Trophoblast cell (in vitro differentiated cells and primary cell): ENCODE measurements around the gene CYP26C1.
A peak's percentile ranks its signal among the peaks of the same experiment; 100 is the strongest.

Experiments
- DNase-seq, 2 donors: peaks; one replicate each; pipeline ENCODE4 v3.0.0-alpha.2; 2016
- H2AFZ ChIP-seq: 2 replicates; pipeline ENCODE4 v1.6.1; 2013; ENCODE audit warnings: low read length, moderate library complexity, mild to moderate bottlenecking; ENCODE audit not compliant: insufficient read depth, poor library complexity
- H2AK5ac ChIP-seq: 2 replicates; pipeline ENCODE4 v1.6.1; 2013; ENCODE audit warnings: mild to moderate bottlenecking, low read length
- H2BK120ac ChIP-seq: 2 replicates; pipeline ENCODE4 v1.6.1; 2013; ENCODE audit warnings: low read length, mild to moderate bottlenecking, moderate library complexity; ENCODE audit not compliant: insufficient read depth, poor library complexity
- H2BK12ac ChIP-seq: 2 replicates; pipeline ENCODE4 v1.6.1; 2013; ENCODE audit warnings: mild to moderate bottlenecking, low read length, moderate library complexity
- H2BK5ac ChIP-seq: 2 replicates; pipeline ENCODE4 v1.6.1; 2013; ENCODE audit warnings: low read length, low read depth, moderate library complexity, mild to moderate bottlenecking; ENCODE audit not compliant: poor library complexity
- H3K14ac ChIP-seq: 2 replicates; pipeline ENCODE4 v1.6.1; 2013; ENCODE audit warnings: mild to moderate bottlenecking, low read length
- H3K18ac ChIP-seq: 2 replicates; pipeline ENCODE4 v1.6.1; 2013; ENCODE audit warnings: mild to moderate bottlenecking, low read length
- H3K23ac ChIP-seq: 2 replicates; pipeline ENCODE4 v1.6.1; 2013; ENCODE audit warnings: low read length
- H3K27ac ChIP-seq: 2 replicates; pipeline ENCODE4 v1.5.1; 2013; ENCODE audit warnings: low read depth, mild to moderate bottlenecking, inconsistent platforms, low read length, moderate library complexity
- H3K27me3 ChIP-seq: 2 replicates; pipeline ENCODE4 v1.6.1; 2013; ENCODE audit warnings: inconsistent platforms, mild to moderate bottlenecking, low read length, moderate library complexity; ENCODE audit not compliant: insufficient read depth
- H3K36me3 ChIP-seq, 2 experiments: 1 replicate in 1 of 2; 2 replicates in 1 of 2; pipeline ENCODE4 v1.6.1; 2013; ENCODE audit warnings: low read length in 2 of 2, mild to moderate bottlenecking in 2 of 2, moderate library complexity in 1 of 2; ENCODE audit not compliant: insufficient read depth in 2 of 2, control insufficient read depth in 1 of 2
- H3K4ac ChIP-seq: 2 replicates; pipeline ENCODE4 v1.6.1; 2013; ENCODE audit warnings: low read depth, mild to moderate bottlenecking, low read length, moderate library complexity
- H3K4me1 ChIP-seq, 2 experiments: 1 replicate in 1 of 2; 2 replicates in 1 of 2; pipeline ENCODE4 v1.6.1; 2013; ENCODE audit warnings: low read length in 2 of 2, mild to moderate bottlenecking in 2 of 2, moderate library complexity in 1 of 2; ENCODE audit not compliant: insufficient read depth in 2 of 2, control insufficient read depth in 1 of 2
- H3K4me2 ChIP-seq: 2 replicates; pipeline ENCODE4 v1.6.1; 2013; ENCODE audit warnings: inconsistent platforms, mild to moderate bottlenecking, low read length, moderate library complexity
- H3K4me3 ChIP-seq: 2 replicates; pipeline ENCODE4 v1.5.1; 2013; ENCODE audit warnings: mild to moderate bottlenecking, low read depth, low read length, inconsistent platforms
- H3K79me1 ChIP-seq: one replicate; pipeline ENCODE4 v1.6.1; 2013; ENCODE audit warnings: low read length
- H3K79me2 ChIP-seq: 2 replicates; pipeline ENCODE4 v1.6.1; 2013; ENCODE audit warnings: low read length, mild to moderate bottlenecking; ENCODE audit not compliant: control insufficient read depth, insufficient read depth, poor library complexity
- H3K9ac ChIP-seq: 2 replicates; pipeline ENCODE4 v1.6.1; 2013; ENCODE audit warnings: mild to moderate bottlenecking, low read length
- H3K9me3 ChIP-seq: 2 replicates; pipeline ENCODE4 v1.6.1; 2013; ENCODE audit warnings: low read depth, mild to moderate bottlenecking, control low read depth, inconsistent platforms, low read length; ENCODE audit not compliant: insufficient read depth
- H4K12ac ChIP-seq: 2 replicates; pipeline ENCODE4 v1.6.1; 2013; ENCODE audit warnings: low read depth, mild to moderate bottlenecking, low read length, moderate library complexity
- H4K8ac ChIP-seq: 2 replicates; pipeline ENCODE4 v1.6.1; 2013; ENCODE audit warnings: low read depth, mild to moderate bottlenecking, low read length, moderate library complexity
- H4K91ac ChIP-seq: one replicate; pipeline ENCODE4 v1.6.1; 2013; ENCODE audit warnings: low read depth, mild to moderate bottlenecking, low read length, moderate library complexity
- WGBS: extraction: QIAGEN DNeasy Blood & Tissue Kit; methylation state at CpG from one replicate; pipeline ENCODE4 v1.1.7; 2013; ENCODE audit warnings: missing lambda C conversion rate; ENCODE audit not compliant: insufficient read length, insufficient coverage; ENCODE audit errors: extremely low coverage; 5-methylcytosine and 5-hydroxymethylcytosine counted together

CYP26C1 gene

DNA sequence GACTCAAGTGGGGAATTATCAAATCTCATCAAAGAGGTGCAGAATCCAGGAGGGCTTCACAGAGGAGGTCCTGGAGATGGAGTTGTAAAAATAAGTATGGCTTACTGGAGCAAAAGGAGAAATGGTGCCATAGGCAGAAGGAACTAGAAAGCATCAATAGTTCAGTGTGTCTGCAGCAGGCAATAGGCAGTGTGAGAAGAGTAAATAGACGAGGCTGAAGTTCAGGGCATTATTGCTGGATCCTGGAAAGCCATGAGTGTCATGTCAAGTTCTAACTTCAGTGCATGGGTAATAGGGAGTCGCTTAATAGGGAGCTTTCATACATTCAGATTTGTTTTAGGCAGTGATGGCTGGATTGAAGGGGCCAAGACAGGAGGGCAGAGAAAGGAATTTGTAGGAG lies 52.4 kb downstream of the CYP26C1 start:
- Histone ChIP-seq H3K79me1 (peaks cover 12% of the 10 kb centered on the region), H3K9ac (no peak overlapping the region), H3K79me2 (no peaks in the 10 kb centered on the region), H3K4ac (no peak overlapping the region), H3K18ac (no peak overlapping the region), H4K12ac (no peak overlapping the region), H3K36me3 (no peaks in the 10 kb centered on the region), H4K91ac (no peak overlapping the region), H3K27ac (no peak overlapping the region), H2BK5ac (no peak overlapping the region), H3K4me3 (no peak overlapping the region), H2BK120ac (no peak overlapping the region), H2AK5ac (no peak overlapping the region), H2BK12ac (no peak overlapping the region), H3K23ac (no peak overlapping the region), H3K4me1 (peaks cover 0 to 6% of the 10 kb centered on the region in 2 experiments), H3K4me2 (no peak overlapping the region), H3K14ac (no peak overlapping the region), H3K9me3 (peaks cover 2% of the 10 kb centered on the region), H3K27me3 (no peaks in the 10 kb centered on the region), H4K8ac (no peak overlapping the region), H2AFZ (no peak overlapping the region)
- no peak for DNase-seq
- WGBS = no CpG with 5 or more reads among the region's 2 CpGs

DNA sequence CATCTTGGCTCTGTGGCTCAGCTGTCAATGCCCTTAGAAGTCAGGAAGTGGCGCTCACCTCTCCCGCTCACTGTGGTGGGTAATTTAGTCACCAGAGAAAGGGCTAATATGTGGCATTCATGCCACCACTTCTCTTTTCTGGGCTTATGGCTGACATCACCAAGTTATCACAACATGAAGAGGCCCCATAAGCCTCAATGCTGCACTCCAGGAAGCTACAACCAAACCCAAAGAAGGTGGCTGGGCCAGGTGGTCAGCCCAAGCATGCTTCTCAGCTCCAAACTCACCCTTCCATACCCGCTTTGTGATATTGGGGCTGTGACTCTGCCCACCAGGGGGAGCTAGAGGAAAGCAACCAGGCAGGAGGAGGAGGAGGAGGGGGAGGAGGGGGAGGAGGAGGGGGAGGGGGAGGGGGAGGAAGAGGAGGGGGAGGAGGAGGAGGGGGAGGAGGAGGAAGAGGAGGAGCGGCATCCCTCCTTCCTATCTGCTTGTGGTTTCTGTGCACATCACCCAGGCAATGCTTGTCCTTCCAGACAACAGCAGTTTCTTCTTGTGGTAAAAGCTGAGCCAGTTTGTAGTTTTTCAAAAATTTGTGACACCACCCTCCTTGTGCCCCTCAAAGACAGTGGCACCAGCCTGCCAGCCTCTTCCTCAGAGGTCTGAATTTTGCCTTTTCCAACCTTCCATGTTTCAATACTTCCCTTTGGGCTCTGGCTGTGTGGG lies 55.2 kb downstream of the CYP26C1 start:
- WGBS = no CpG with 5 or more reads among the region's 4 CpGs
- Histone ChIP-seq H3K9me3 (peaks cover 2% of the 10 kb centered on the region), H3K23ac (no peak overlapping the region), H3K4me3 (no peak overlapping the region), H3K4me1 (peaks cover 0 to 9% of the 10 kb centered on the region in 2 experiments), H4K8ac (peak overlapping the region; percentile 42), H2BK120ac (peak overlapping the region; percentile 74), H3K79me2 (no peaks in the 10 kb centered on the region), H4K12ac (no peak overlapping the region), H3K36me3 (no peaks in the 10 kb centered on the region), H3K4me2 (no peak overlapping the region), H3K9ac (no peak overlapping the region), H3K18ac (no peak overlapping the region), H2AK5ac (peak overlapping the region; percentile 35), H3K27me3 (no peaks in the 10 kb centered on the region), H3K79me1 (peaks cover 9% of the 10 kb centered on the region), H3K27ac (no peak overlapping the region), H2BK12ac (peak overlapping the region; percentile 37), H4K91ac (peak overlapping the region; percentile 36), H2BK5ac (peak overlapping the region; percentile 12), H3K4ac (no peak overlapping the region), H2AFZ (no peak overlapping the region), H3K14ac (no peak overlapping the region)
- peak; percentile 58 to 76 for DNase-seq
